Measurements from ENCODE around the gene FAM117B. TPM values are rescaled to one million over a fixed set of nuclear protein-coding genes. Genes with fewer than 3 reads are reported as not detected.
"Not testable (repeated sequence)": the region's sequence is repeated elsewhere in the genome, so short reads cannot be mapped to it uniquely, and the experiment has no call there.

FAM117B gene
- total RNA-seq, 1 experiment from 2014 or later: 9.9 TPM

- DNase-seq (ENCODE audit: low spot score): no peak
Measured at GRCh38 chr2:202638721-202639120, 4.0 kb downstream of the FAM117B start.

GRCh38 chr2:202639231-202639630, 4.5 kb downstream of the FAM117B start:
- DNase-seq (ENCODE audit: low spot score): peak; percentile 26

GRCh38 chr2:202642567-202642966, 7.8 kb downstream of the FAM117B start:
- DNase-seq (ENCODE audit: low spot score): no peak

DNA sequence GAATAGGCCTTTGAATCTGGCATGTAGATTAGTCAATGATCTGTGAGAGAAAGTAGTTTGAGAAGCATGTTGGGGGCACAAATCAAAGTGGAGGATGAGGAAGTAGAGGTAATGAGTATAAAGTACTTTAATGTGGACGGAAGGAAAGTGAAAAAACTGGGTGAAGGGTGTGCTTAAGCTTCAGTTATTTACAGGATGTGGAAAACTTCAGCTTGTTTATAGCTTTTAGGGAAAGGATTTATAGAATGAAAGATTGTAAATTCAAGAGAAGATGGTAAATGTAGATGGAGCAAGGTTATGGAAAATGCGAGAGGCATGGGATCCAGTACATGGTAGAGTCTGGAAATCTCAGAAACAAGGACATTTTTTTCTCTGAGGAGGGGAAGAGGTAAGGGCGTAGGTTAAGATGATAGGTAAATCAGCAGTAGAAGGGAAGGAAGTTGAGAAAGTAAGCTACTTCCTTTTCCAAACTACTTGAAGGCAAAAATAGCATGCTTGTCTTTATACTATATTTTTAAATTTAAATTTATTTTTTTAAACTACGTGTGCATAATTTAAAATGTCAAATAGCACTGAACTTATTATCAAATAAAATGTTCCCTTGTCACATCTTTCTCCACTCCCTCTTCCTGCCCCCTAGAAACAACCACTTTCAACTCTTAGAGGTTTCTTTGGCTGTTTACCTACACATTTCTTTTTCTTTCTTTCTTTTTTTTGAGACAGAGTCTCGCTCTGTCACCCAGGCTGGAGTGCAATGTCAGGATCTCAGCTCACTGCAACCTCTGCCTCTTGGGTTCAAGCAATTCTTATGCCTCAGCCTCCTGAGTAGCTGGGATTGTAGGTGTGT, 8.5 kb downstream of the FAM117B start:
- peak; percentile 59 for DNase-seq (ENCODE audit: low spot score)

DNA sequence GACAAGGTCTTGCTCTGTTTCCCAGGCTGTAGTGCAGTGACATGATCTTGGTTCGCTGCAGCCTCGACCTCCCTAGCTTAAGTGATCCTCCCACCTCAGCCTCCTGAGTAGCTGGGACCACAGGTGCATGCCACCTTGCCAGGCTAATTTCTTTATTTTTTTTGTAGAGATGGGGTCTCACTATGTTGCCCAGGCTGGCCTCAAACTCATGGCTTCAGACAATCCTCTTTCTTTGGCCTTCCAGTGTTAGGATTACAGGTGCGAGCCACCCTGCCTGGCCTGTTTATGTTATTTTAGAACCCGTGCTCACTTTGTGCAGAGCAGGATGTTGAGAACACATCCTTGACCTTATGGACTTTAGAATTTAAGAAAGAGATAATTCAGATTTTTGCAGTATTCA, 17.4 kb downstream of the FAM117B start:
- DNase-seq (ENCODE audit: low spot score): no peak

DNA sequence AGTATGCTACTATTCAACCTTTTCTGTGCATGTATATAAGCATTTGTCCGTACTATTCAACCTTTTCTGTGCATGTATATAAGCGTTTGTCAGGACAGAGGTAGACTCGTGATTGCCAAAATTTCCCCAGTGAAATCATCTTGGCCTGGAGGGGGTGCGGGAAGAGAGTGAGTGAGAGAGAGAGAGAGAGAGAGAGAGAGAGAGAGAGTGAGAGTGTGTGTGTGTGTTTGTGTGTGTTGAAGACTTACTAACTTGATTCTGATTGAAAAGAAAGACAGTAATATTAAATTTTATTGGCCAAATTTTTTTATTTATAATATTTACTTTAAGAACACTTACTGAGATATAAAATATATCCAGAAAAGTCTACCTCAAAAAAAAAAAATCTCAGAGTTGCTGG, 19.1 kb downstream of the FAM117B start:
- DNase-seq (ENCODE audit: low spot score): no peak

DNA sequence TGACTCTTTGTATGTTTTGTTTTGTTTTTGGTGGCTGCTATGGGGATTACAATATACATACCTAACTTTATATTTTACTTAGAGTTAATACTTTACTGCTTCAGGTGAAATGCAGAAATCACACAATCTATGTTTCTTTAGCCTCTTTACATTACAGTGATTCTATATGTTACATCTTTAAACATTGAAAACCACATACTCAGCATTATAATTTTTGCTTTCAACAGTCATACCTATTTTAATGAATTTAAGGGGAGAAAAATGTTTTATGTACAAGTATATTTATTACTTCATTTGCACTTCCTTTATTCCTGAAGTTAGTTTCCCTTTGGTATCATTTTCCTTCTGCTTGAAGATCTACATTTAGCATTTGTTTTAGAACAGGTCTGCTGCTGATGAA, 23.1 kb downstream of the FAM117B start:
- no peak for DNase-seq (ENCODE audit: low spot score)

- no peak for DNase-seq (ENCODE audit: low spot score)
Measured at GRCh38 chr2:202660796-202661195, 26.0 kb downstream of the FAM117B start.

GRCh38 chr2:202669841-202670240, 35.1 kb downstream of the FAM117B start:
- no peak for DNase-seq (ENCODE audit: low spot score)

DNA sequence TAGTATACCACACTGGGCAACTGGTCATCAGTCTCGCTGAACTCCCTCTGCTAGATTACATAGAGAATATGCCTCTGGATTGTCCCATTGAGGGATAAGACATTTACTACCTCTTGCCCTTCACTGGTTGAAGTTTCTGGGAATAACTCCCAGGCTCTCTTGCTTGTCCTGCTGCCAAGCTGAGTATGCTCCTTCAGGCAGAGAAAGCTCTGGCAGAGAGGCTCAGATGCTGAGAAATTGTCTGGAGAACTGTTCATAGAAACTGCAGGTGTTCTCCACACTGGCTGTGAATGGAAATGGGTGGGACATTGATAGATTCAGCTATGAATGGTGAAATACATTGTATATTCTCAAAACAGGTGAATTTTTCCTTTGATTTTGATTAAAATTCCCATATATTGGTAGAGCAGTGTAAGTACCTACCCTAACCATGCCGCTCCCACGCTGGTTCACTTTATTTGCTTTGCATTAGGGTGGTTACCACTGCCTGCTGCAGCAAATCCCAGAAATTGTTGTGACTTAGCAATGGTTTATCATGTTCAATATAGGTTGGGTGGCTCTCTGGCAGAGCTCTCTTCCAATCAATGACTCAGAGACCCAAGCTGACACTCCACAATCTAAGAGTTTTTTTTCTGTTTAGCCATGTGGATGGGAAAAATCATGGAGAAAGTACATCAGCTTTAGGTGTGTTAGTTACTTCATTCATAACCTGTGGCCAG, 36.7 kb downstream of the FAM117B start:
- no peak for DNase-seq (ENCODE audit: low spot score)

- not testable (repeated sequence) for DNase-seq (ENCODE audit: low spot score)
Measured at GRCh38 chr2:202675097-202675496, 40.3 kb downstream of the FAM117B start.

DNA sequence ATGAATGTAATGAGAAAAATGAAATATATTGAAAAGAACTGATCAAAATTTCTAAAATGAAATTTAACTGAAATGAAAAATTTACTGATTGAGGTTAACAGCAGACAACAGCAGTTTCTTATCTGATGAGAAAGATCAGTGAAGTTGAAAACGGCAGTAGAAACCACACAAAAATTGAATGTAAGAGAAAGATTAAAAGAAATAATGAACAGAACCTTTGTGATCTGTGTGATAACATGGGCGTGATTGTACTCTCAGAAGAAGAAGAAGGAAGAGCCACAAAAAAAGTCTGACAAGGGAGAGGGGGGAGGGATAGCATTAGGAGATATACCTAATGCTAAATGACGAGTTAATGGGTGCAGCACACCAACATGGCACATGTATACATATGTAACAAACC, 45.2 kb downstream of the FAM117B start:
- no peak for DNase-seq (ENCODE audit: low spot score)

DNA sequence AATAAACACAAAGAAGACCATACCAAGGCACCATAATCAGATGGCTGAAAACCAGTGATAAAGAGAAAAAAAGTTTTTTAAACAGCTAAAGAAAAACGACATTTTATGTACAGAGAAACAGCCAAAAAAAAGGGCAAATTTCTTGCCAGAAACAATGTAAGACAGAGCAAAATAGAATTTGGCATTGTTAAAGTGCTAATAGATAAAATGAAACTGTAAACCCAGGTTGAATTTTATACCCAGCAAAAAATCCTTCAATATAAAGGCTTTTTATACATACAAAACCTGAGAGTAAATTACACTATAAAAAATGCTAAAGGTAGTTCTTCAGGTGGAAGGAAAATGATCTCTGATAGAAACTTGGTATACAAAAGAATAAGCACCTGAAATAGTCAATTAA, 45.7 kb downstream of the FAM117B start:
- DNase-seq (ENCODE audit: low spot score): no peak

DNA sequence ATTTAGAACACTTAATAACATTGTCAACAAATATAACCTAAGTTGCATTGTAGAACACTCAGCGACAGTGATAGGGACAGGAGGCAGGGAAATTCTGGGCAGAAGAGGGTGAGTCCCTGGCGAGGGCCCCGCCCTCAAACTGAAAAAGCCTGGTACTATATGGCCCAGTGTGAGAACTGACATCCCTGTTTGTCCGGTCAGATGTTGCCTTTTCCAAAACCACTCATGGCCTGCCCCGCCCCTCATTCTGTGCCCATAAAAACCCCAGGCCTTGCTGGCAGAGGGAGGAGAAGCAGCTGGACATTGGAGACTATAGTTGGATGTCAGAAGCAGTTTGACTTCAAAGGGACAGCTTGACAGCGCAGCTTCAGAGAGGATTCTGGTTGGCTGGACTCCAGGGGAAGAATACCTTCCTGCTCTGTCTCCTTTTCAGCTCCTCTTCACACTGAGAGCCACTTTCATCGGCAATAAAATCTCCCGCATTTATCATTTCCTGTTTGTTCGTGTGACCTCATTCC, 47.0 kb downstream of the FAM117B start:
- DNase-seq (ENCODE audit: low spot score): peak; percentile 60

- no peak for DNase-seq (ENCODE audit: low spot score)
Measured at GRCh38 chr2:202682274-202682673, 47.5 kb downstream of the FAM117B start.

DNA sequence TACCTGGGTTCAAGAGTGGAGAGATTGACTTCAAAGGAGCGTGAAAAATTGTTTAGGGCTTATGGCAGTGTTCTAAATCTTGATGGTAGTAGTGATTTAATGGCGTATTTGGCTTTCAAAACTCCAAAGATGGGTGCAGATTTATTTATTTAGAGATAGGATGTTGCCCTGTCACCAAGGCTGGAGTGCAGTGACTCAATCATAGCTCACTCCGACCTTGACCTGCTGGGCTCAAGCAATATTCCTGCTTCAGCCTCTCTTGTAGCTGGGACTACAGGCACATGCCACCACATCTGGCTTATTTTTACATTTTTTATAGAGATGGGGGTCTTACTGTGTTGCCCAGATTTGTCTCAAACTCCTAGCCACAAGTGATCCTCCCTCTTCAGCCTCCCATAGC, 52.5 kb downstream of the FAM117B start:
- no peak for DNase-seq (ENCODE audit: low spot score)

DNA sequence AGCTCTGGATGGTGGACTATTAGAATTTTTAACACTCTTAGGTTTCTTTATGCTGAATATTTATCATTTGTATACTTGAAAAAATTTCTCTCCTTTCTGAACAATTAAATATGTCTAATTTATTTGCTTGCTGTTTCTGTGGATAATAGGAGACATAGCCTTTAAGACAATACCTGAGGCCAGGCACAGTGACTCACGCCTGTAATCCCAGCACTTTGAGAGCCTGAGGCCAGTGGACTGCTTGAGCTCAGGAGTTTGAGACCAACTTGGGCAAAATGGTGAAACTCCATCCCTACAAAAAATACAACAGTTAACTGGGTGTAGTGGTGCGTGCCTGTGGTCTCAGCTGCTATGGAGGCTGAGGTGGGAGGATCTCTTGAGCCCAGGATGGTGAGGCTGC, 54.7 kb downstream of the FAM117B start:
- DNase-seq (ENCODE audit: low spot score): no peak

- DNase-seq (ENCODE audit: low spot score): no peak
Measured at GRCh38 chr2:202689898-202690297, 55.1 kb downstream of the FAM117B start.

GRCh38 chr2:202690321-202690900, 55.6 kb downstream of the FAM117B start:
- DNase-seq (ENCODE audit: low spot score): no peak

DNA sequence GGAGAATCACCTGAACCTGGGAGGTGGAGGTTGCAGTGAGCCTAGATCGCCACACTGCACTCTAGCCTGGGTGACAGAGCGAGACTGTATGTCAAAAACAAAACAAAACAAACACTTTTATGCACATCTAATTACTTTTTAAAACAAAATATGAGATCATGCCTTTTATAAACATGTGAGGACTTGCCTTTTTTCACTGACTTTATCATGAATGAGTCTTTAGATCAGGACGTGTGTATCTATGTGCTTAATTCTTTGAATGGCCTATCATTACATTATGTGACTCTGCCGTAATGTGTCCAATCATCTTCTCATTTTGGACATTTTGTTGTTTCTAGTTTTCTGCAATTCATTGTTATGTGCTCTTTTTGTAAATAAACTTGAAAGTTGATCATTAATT, 58.7 kb downstream of the FAM117B start:
- DNase-seq (ENCODE audit: low spot score): no peak

GRCh38 chr2:202695166-202695565, 60.4 kb downstream of the FAM117B start:
- DNase-seq (ENCODE audit: low spot score): no peak

Measured in HT-29 (cell line).